Amniotic epithelial cell (primary cell): ENCODE results near the gene CALB2.
"Not testable (repeated sequence)": the region's sequence is repeated elsewhere in the genome, so short reads cannot be mapped to it uniquely, and the experiment has no call there.

ENCODE experiments used
- DNase-seq: peaks from one replicate; pipeline ENCODE4 v3.0.0-alpha.2; 2010; ENCODE audit warnings: low read depth

CALB2 gene

GRCh38 chr16:71352963-71353460, 5.5 kb upstream of the CALB2 start:
- no peak for DNase-seq

GRCh38 chr16:71353736-71354135, 4.8 kb upstream of the CALB2 start:
- DNase-seq: no peak

- DNase-seq: no peak
Measured at GRCh38 chr16:71354156-71354555, 4.4 kb upstream of the CALB2 start.

- DNase-seq: no peak
Measured at GRCh38 chr16:71356051-71356740, 2.3 kb upstream of the CALB2 start.

GRCh38 chr16:71356936-71357335, 1.6 kb upstream of the CALB2 start:
- not testable (repeated sequence) for DNase-seq

- DNase-seq: no peak
Measured at GRCh38 chr16:71357681-71358080, 842 bp upstream of the CALB2 start.

- DNase-seq: peak; percentile 47
Measured at GRCh38 chr16:71359431-71359830, 908 bp downstream of the CALB2 start.

GRCh38 chr16:71360378-71360777, 1.9 kb downstream of the CALB2 start:
- DNase-seq: peak; percentile 98

GRCh38 chr16:71364133-71364681, 5.7 kb downstream of the CALB2 start:
- no peak for DNase-seq

- no peak for DNase-seq
Measured at GRCh38 chr16:71365021-71365420, 6.5 kb downstream of the CALB2 start.

GRCh38 chr16:71367241-71367976, 8.9 kb downstream of the CALB2 start:
- DNase-seq: peak; percentile 53

GRCh38 chr16:71368958-71369357, 10.4 kb downstream of the CALB2 start:
- DNase-seq: no peak

GRCh38 chr16:71369494-71369893, 11.0 kb downstream of the CALB2 start:
- DNase-seq: no peak

GRCh38 chr16:71371237-71371636, 12.7 kb downstream of the CALB2 start:
- no peak for DNase-seq

- peak; percentile 94 for DNase-seq
Measured at GRCh38 chr16:71373073-71373472, 14.6 kb downstream of the CALB2 start.

GRCh38 chr16:71376465-71377157, 18.1 kb downstream of the CALB2 start:
- DNase-seq: no peak

- no peak for DNase-seq
Measured at GRCh38 chr16:71379711-71380110, 21.2 kb downstream of the CALB2 start.

GRCh38 chr16:71380831-71381230, 22.3 kb downstream of the CALB2 start:
- DNase-seq: no peak

GRCh38 chr16:71383054-71383773, 24.7 kb downstream of the CALB2 start:
- peak; percentile 97 for DNase-seq

- DNase-seq: no peak
Measured at GRCh38 chr16:71384073-71384724, 25.7 kb downstream of the CALB2 start.
